Measurements from ENCODE around the gene ASAP3. TPM values are rescaled to one million over a fixed set of nuclear protein-coding genes. Genes with fewer than 3 reads are reported as not detected.

The ASAP3 gene
- total RNA-seq, 1 experiment from 2014 or later: 2.9 TPM

GRCh38 chr1:23478896-23479665 lies 4.9 kb downstream of the ASAP3 start:
- intact Hi-C loops (cut with micrococcal nuclease; ENCODE audit: unreplicated experiment): no loop called here
- no TSS peak for BruUV-seq (replicated peaks)
- CTCF ChIA-PET: no interaction called here
- Mint-ChIP-seq H3K36me3 (ENCODE audit: insufficient read depth, unreplicated experiment) (peaks cover 9% of the 10 kb centered on the region), H3K9me3 (ENCODE audit: low read depth, unreplicated experiment) (no peaks in the 10 kb centered on the region), H3K27me3 (ENCODE audit: unreplicated experiment) (peaks cover 13% of the 10 kb centered on the region), H3K4me1 (ENCODE audit: low read depth, unreplicated experiment) (peaks cover 16% of the 10 kb centered on the region), H3K4me3 (ENCODE audit: low read depth, unreplicated experiment) (no peak overlapping the region), H3K27ac (ENCODE audit: unreplicated experiment) (no peak overlapping the region)
- no peak for TF ChIP-seq CTCF (IDR thresholded peaks at IDR 0.05; ENCODE audit: unreplicated experiment)
- DNase-seq: peak; percentile 6

GRCh38 chr1:23477359-23478144 lies 6.4 kb downstream of the ASAP3 start:
- intact Hi-C loops (cut with micrococcal nuclease; ENCODE audit: unreplicated experiment): no loop called here
- no peak for TF ChIP-seq CTCF (IDR thresholded peaks at IDR 0.05; ENCODE audit: unreplicated experiment)
- H3K36me3 Mint-ChIP-seq (ENCODE audit: insufficient read depth, unreplicated experiment): no peaks in the 10 kb centered on the region
- H3K27ac Mint-ChIP-seq (ENCODE audit: unreplicated experiment): no peak overlapping the region
- no peak overlapping the region for H3K4me3 Mint-ChIP-seq (ENCODE audit: low read depth, unreplicated experiment)
- CTCF ChIA-PET: no interaction called here
- no TSS peak for BruUV-seq (replicated peaks)
- H3K27me3 Mint-ChIP-seq (ENCODE audit: unreplicated experiment): peaks cover under 1% of the 10 kb centered on the region
- no peaks in the 10 kb centered on the region for H3K9me3 Mint-ChIP-seq (ENCODE audit: low read depth, unreplicated experiment)
- H3K4me1 Mint-ChIP-seq (ENCODE audit: low read depth, unreplicated experiment): peaks cover 8% of the 10 kb centered on the region
- no peak for DNase-seq

GRCh38 chr1:23475641-23476040 lies 8.3 kb downstream of the ASAP3 start:
- Mint-ChIP-seq H3K27ac (ENCODE audit: unreplicated experiment) (no peak overlapping the region), H3K36me3 (ENCODE audit: insufficient read depth, unreplicated experiment) (no peaks in the 10 kb centered on the region), H3K4me1 (ENCODE audit: low read depth, unreplicated experiment) (peaks cover 8% of the 10 kb centered on the region), H3K27me3 (ENCODE audit: unreplicated experiment) (no peaks in the 10 kb centered on the region), H3K4me3 (ENCODE audit: low read depth, unreplicated experiment) (no peak overlapping the region), H3K9me3 (ENCODE audit: low read depth, unreplicated experiment) (no peaks in the 10 kb centered on the region)
- no peak for TF ChIP-seq CTCF (IDR thresholded peaks at IDR 0.05; ENCODE audit: unreplicated experiment)
- CTCF ChIA-PET: no interaction called here
- BruUV-seq (replicated peaks): no TSS peak
- intact Hi-C loops (cut with micrococcal nuclease; ENCODE audit: unreplicated experiment): no loop called here
- DNase-seq: no peak

GRCh38 chr1:23475134-23475628 lies 8.8 kb downstream of the ASAP3 start:
- CTCF ChIA-PET: interaction anchor here (0.8 kb wide), 1 partner anchor 9 kb away, joined by 4 read pairs; the partner anchor contains the start of gene ASAP3
- H3K9me3 Mint-ChIP-seq (ENCODE audit: low read depth, unreplicated experiment): no peaks in the 10 kb centered on the region
- no TSS peak for BruUV-seq (replicated peaks)
- H3K4me1 Mint-ChIP-seq (ENCODE audit: low read depth, unreplicated experiment): peaks cover 8% of the 10 kb centered on the region
- no peak for TF ChIP-seq CTCF (IDR thresholded peaks at IDR 0.05; ENCODE audit: unreplicated experiment)
- no peaks in the 10 kb centered on the region for H3K36me3 Mint-ChIP-seq (ENCODE audit: insufficient read depth, unreplicated experiment)
- no peak overlapping the region for H3K27ac Mint-ChIP-seq (ENCODE audit: unreplicated experiment)
- intact Hi-C loops (cut with micrococcal nuclease; ENCODE audit: unreplicated experiment): no loop called here
- DNase-seq: no peak
- H3K27me3 Mint-ChIP-seq (ENCODE audit: unreplicated experiment): no peaks in the 10 kb centered on the region
- no peak overlapping the region for H3K4me3 Mint-ChIP-seq (ENCODE audit: low read depth, unreplicated experiment)
